ENCODE results near the gene ATP6V0E1. TPM values are rescaled to one million over a fixed set of nuclear protein-coding genes. Genes with fewer than 3 reads are reported as not detected.

ATP6V0E1 gene
- total RNA-seq, 4 donors from 2014 or later, result 46.2 to 175 (median 110) TPM

- no peaks in the 10 kb centered on the region for H3K9me3 ChIP-seq
- no peaks in the 10 kb centered on the region for H3K27me3 ChIP-seq
- peaks cover 0 to 15% (median 6%) of the 10 kb centered on the region in 4 donors for H3K4me1 ChIP-seq
- peaks cover 0 to 13% (median 0%) of the 10 kb centered on the region in 3 donors for H3K36me3 ChIP-seq
- no peak for TF ChIP-seq POLR2A (IDR thresholded peaks at IDR 0.05)
- TF ChIP-seq, protein P1, sequence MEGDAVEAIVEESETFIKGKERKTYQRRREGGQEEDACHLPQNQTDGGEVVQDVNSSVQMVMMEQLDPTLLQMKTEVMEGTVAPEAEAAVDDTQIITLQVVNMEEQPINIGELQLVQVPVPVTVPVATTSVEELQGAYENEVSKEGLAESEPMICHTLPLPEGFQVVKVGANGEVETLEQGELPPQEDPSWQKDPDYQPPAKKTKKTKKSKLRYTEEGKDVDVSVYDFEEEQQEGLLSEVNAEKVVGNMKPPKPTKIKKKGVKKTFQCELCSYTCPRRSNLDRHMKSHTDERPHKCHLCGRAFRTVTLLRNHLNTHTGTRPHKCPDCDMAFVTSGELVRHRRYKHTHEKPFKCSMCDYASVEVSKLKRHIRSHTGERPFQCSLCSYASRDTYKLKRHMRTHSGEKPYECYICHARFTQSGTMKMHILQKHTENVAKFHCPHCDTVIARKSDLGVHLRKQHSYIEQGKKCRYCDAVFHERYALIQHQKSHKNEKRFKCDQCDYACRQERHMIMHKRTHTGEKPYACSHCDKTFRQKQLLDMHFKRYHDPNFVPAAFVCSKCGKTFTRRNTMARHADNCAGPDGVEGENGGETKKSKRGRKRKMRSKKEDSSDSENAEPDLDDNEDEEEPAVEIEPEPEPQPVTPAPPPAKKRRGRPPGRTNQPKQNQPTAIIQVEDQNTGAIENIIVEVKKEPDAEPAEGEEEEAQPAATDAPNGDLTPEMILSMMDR (IDR thresholded peaks at IDR 0.05), result no peak
- no peak overlapping the region for H3K4me3 ChIP-seq
- DNase-seq, result no peak
- no peak overlapping the region for H3K27ac ChIP-seq
Observed at GRCh38 chr5:173001229-173001841, 17.8 kb downstream of the ATP6V0E1 start.

DNA sequence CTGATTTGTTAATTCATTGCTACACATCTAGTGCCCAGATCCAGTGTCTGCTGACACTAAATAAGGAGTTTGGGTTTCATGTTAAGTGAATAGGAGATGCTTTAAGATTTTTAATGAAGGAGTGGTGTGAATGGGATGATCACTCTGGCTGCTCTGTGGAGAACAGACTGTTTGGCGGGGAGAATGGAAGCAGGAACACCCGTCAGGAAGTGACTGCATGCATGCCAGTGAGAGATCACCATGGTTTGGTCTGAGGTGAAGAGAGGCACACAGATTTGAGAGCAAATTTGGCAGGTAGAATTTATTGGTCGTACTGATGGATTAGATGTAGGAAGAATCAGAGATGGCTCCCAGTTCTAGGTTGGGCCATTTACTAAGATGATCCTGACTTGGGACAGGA, 19.8 kb downstream of the ATP6V0E1 start:
- Histone ChIP-seq H3K4me1 (peaks cover 0 to 29% (median 9%) of the 10 kb centered on the region in 4 donors), H3K4me3 (no peak overlapping the region), H3K27ac (no peak overlapping the region), H3K36me3 (no peaks in the 10 kb centered on the region), H3K9me3 (no peaks in the 10 kb centered on the region), H3K27me3 (no peaks in the 10 kb centered on the region)
- TF ChIP-seq POLR2A (IDR thresholded peaks at IDR 0.05), result no peak
- TF ChIP-seq, protein P1 (IDR thresholded peaks at IDR 0.05), result no peak
- DNase-seq, result no peak

DNA sequence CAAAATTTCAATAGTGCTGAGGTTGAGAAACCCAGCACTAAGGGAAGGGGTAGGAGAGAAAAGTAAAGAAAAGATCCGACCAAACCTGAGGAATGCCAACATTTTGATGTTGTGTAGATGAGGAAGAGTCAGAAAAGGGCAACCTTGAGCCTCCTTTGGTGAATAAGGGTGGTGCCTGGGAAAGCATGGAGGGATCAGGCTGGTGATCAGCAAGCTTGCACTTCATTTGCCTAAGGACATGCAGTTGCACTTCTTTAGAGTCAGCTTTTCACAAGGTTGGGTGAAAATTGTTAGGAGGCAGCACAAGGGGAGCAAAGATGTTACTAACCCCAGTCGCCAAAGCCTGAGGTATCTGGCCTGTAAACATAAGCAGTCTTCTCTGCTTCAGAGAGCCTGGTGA, 20.4 kb downstream of the ATP6V0E1 start:
- H3K27ac ChIP-seq, result no peak overlapping the region
- H3K4me1 ChIP-seq, result peaks cover 0 to 25% (median 9%) of the 10 kb centered on the region in 4 donors
- no peaks in the 10 kb centered on the region for H3K36me3 ChIP-seq
- no peaks in the 10 kb centered on the region for H3K27me3 ChIP-seq
- H3K9me3 ChIP-seq, result no peaks in the 10 kb centered on the region
- DNase-seq, result no peak
- no peak for TF ChIP-seq POLR2A (IDR thresholded peaks at IDR 0.05)
- TF ChIP-seq, protein P1 (IDR thresholded peaks at IDR 0.05), result no peak
- no peak overlapping the region for H3K4me3 ChIP-seq

- Histone ChIP-seq H3K4me1 (peaks cover 0 to 20% (median 9%) of the 10 kb centered on the region in 4 donors), H3K36me3 (no peaks in the 10 kb centered on the region)
- TF ChIP-seq, protein P1 (IDR thresholded peaks at IDR 0.05), result no peak
- no peak for TF ChIP-seq POLR2A (IDR thresholded peaks at IDR 0.05)
Observed at GRCh38 chr5:173004447-173004846, 20.9 kb downstream of the ATP6V0E1 start.

DNA sequence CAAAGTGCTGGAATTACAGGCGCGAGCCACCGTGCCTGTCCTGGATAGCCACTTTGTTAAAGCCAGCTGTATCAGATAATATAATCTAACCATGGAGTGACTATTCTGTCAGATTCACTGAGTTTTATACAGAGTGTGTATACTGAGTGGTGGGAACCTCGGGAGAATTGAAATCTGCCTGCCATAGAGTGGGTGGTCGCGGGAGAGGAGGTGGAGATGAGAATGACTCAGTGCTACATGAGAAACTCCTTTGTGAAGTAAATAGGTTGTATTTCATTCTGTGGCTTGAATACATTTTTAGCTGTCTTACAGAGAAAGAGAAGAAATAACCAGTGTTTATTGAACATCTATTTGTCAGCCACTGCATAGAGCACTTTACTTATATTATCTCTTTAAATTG, 26.4 kb downstream of the ATP6V0E1 start:
- no peak for DNase-seq
- TF ChIP-seq, protein P1 (IDR thresholded peaks at IDR 0.05), result no peak
- TF ChIP-seq POLR2A (IDR thresholded peaks at IDR 0.05), result no peak
- no peaks in the 10 kb centered on the region for H3K27me3 ChIP-seq
- no peak overlapping the region for H3K4me3 ChIP-seq
- no peaks in the 10 kb centered on the region for H3K9me3 ChIP-seq
- H3K27ac ChIP-seq, result no peak overlapping the region
- H3K36me3 ChIP-seq, result no peaks in the 10 kb centered on the region
- H3K4me1 ChIP-seq, result peaks cover 0 to 27% (median 2%) of the 10 kb centered on the region in 4 donors

More at GRCh38 chr5:173004447-173004846, 20.9 kb downstream of the ATP6V0E1 start:
- H3K9me3 ChIP-seq, result no peaks in the 10 kb centered on the region
- DNase-seq, result no peak
- no peak overlapping the region for H3K27ac ChIP-seq
- no peak overlapping the region for H3K4me3 ChIP-seq
- H3K27me3 ChIP-seq, result no peaks in the 10 kb centered on the region

All from Peyer's patch (tissue), 4 donors.